Measurements from ENCODE around the gene PKN1. TPM values are rescaled to one million over a fixed set of nuclear protein-coding genes. Genes with fewer than 3 reads are reported as not detected.

Gene PKN1
- polyA plus RNA-seq, 1 donor from 2014 or later: 52.6 TPM

DNA sequence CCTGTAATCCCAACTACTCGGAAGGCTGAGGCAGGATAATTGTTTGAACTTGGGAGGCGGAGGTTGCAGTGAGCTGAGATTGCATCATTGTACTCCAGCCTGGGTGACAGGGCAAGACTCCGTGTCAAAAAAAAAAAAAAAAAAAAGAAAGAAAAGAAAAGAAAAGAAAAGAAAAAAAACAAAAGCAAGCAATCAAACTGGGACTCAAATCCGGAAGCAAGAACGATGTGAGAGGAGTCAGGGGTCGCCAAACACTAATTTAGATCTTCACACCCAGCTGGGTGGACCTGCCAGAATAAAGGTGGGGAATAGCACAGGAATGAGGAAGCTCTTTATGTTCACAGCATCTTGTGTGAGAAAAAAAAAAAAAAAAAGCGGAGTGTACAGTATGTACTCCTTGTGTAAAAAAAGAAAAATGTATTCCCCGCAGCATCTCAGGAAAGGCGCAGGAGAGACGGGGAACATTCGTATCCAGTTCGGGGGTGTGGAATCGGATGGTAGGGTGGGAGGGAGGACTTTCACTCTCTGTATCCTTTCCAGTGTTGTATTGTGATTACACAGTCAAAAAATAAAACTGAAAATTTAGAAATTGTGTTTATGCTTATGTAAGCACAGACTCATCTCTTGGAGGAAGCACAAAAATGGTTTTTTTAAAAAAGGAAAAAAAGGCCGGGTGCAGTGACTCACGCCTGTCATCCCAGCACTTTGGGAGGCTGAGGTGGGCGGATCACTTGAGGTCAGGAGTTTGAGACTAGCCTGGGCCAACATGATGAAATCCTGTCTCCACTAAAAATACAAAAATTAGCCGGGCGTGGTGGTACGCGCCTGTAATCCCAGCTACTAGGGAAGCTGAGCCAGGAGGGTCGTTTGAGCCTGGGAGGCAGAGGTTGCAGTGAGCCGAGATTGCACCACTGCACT is 77.5 kb downstream of the PKN1 start:
- Mint-ChIP-seq H3K4me3 (no peak overlapping the region), H3K9me3 (no peaks in the 10 kb centered on the region), H3K4me1 (peaks cover 8 to 14% (median 9%) of the 10 kb centered on the region in 3 donors), H3K27ac (peak overlapping the region in 1 of 3 donors; percentile 35), H3K27me3 (no peaks in the 10 kb centered on the region), H3K36me3 (no peaks in the 10 kb centered on the region)

DNA sequence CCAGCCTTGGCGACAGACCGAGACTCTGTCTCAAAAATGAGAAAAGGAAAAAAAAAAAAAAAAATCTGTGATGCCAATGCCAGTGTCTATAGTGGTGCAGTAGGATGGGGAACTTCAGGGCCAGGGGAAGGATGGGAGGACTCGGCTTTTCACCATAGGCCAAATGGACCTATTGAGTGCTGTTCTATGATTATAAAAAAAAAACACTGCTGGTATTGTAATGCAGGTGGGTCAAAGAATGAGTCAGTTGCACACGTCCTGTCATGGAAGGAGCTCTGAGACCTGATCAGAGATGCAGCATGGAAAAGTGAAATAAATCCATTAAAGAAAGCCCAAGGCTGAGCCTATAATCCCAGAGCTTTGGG is 78.1 kb downstream of the PKN1 start:
- no peaks in the 10 kb centered on the region for H3K9me3 Mint-ChIP-seq
- no peak overlapping the region for H3K27ac Mint-ChIP-seq
- no peak overlapping the region for H3K4me3 Mint-ChIP-seq
- peaks cover 12 to 18% (median 14%) of the 10 kb centered on the region in 3 donors for H3K4me1 Mint-ChIP-seq
- peaks cover 2% of the 10 kb centered on the region for H3K36me3 Mint-ChIP-seq
- no peaks in the 10 kb centered on the region for H3K27me3 Mint-ChIP-seq

DNA sequence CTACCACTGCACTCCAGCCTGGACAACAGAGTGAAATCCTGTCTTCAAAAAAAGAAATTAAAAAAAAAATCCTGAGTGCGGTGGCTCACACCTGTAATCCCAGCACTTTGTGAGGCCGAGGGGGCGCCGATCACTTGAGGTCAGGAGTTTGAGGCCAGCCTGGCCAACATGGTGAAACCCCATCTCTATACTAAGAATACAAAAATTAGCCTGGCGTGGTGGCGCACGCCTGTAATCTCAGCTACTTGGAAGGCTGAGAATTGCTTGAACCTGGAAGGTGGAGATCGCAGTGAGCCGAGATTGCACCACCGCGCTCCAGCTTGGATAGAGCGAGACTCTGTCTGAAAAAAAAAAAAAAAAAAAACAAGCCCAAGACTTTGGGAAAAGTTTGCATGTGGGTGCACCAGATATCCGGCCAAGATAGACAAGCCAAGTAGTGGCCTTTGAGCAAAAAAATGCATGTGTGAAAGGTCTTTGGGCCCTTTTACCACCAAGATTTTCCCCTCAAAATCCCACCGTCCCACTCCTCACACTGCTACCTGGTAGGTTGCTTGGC is 79.4 kb downstream of the PKN1 start:
- Mint-ChIP-seq H3K4me1 (peaks cover 18 to 24% (median 23%) of the 10 kb centered on the region in 3 donors), H3K4me3 (peak overlapping the region in 1 of 4 donors; percentile 23), H3K9me3 (no peaks in the 10 kb centered on the region), H3K27me3 (no peaks in the 10 kb centered on the region), H3K36me3 (peaks cover 2% of the 10 kb centered on the region), H3K27ac (peak overlapping the region in 1 of 3 donors; percentile 42)

DNA sequence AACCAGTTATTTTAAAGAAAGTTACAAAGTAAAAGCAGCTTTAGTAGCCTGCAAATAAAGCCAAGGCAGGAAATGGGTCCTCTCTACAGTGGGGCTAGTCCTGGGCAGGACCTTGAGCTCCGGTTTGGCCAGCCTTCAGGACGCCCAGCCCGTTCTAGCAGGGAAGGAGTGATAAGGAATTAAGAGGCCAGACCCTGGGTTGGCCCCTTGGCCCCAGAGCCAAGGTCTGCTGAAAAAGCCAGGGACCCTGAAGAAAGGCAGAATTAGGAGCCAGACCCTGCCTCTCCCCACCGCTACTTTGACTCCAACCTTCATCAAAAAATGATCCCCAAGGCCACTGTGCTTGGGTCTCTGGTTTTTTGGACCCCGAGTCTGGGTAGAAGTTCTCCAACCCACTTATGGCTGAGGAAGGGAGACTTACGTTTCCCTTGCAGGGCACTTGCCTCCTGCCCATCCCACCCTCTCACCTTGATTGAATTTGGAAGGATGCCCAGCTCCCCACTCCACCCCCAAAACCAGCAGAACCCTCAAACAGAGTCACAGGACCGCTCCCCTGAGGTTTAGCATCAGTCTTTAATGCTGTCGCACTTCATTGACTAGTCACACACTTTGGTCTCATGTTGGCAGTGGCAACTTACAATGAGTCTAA is 81.2 kb downstream of the PKN1 start:
- Mint-ChIP-seq H3K4me3 (peak overlapping the region in 1 of 4 donors; percentile 98), H3K27ac (peak overlapping the region in 2 of 3 donors; percentile 31 to 80), H3K9me3 (no peaks in the 10 kb centered on the region), H3K4me1 (peaks cover 23 to 27% (median 26%) of the 10 kb centered on the region in 3 donors), H3K36me3 (peaks cover 2% of the 10 kb centered on the region), H3K27me3 (no peaks in the 10 kb centered on the region)

GRCh38 chr19:14515501-14516047 is 82.5 kb downstream of the PKN1 start:
- peak overlapping the region; percentile 32 to 98 (median 63) for H3K4me3 Mint-ChIP-seq
- peaks cover 23 to 33% (median 29%) of the 10 kb centered on the region in 3 donors for H3K4me1 Mint-ChIP-seq
- no peaks in the 10 kb centered on the region for H3K9me3 Mint-ChIP-seq
- H3K36me3 Mint-ChIP-seq: peaks cover 2% of the 10 kb centered on the region
- H3K27ac Mint-ChIP-seq: peak overlapping the region in 1 of 3 donors; percentile 99
- no peaks in the 10 kb centered on the region for H3K27me3 Mint-ChIP-seq

DNA sequence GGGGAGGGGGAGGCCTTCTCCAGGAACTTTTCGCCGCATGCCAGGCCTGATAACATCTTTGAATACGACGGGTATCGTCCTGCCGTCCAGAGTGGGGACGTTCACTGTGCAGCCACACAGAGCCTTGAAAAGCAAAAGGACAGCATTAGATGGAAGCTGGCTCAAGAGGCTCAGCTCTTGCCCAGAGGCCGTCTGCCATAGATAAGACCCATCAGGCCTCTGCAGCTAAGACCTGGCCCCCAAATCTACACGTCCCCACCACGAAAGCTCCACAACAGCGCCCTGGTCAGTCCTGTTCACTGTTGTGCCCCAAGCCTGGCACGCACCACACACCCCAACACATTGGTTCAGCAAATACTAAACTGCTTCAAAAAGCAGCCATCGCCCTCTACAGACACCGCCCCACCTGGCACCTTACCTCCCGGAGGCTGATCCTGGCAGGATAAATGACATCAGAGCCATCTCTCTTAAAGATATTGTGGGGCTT is 83.0 kb downstream of the PKN1 start:
- H3K4me1 Mint-ChIP-seq: peaks cover 23 to 33% (median 29%) of the 10 kb centered on the region in 3 donors

GRCh38 chr19:14516746-14517438 is 83.8 kb downstream of the PKN1 start:
- Mint-ChIP-seq H3K4me3 (peak overlapping the region; percentile 93 to 98 (median 94)), H3K4me1 (peaks cover 23 to 34% (median 29%) of the 10 kb centered on the region in 3 donors), H3K36me3 (peaks cover 2% of the 10 kb centered on the region), H3K27me3 (no peaks in the 10 kb centered on the region), H3K9me3 (no peaks in the 10 kb centered on the region), H3K27ac (peak overlapping the region; percentile 86 to 99 (median 92))

More for the DNA sequence above, 83.0 kb downstream of the PKN1 start:
- Mint-ChIP-seq H3K27ac (peak overlapping the region; percentile 4 to 99 (median 86)), H3K9me3 (no peaks in the 10 kb centered on the region), H3K27me3 (no peaks in the 10 kb centered on the region), H3K4me3 (peak overlapping the region; percentile 93 to 98 (median 94)), H3K36me3 (peaks cover 2% of the 10 kb centered on the region)

GRCh38 chr19:14517446-14517839 is 84.3 kb downstream of the PKN1 start:
- H3K27me3 Mint-ChIP-seq: no peaks in the 10 kb centered on the region
- no peaks in the 10 kb centered on the region for H3K9me3 Mint-ChIP-seq
- peak overlapping the region; percentile 93 to 98 (median 94) for H3K4me3 Mint-ChIP-seq
- H3K27ac Mint-ChIP-seq: peak overlapping the region in 2 of 3 donors; percentile 86 to 99
- peaks cover 23 to 39% (median 34%) of the 10 kb centered on the region in 3 donors for H3K4me1 Mint-ChIP-seq
- H3K36me3 Mint-ChIP-seq: peaks cover 2% of the 10 kb centered on the region

GRCh38 chr19:14517840-14518505 is 84.9 kb downstream of the PKN1 start, which contains the start of gene DNAJB1:
Gene DNAJB1 (minus strand): TSS chr19:14518397. CDS start chr19:14518349, 48 bp downstream.
- Mint-ChIP-seq H3K36me3 (peaks cover 2% of the 10 kb centered on the region), H3K4me1 (peaks cover 27 to 44% (median 39%) of the 10 kb centered on the region in 3 donors), H3K27me3 (no peaks in the 10 kb centered on the region), H3K4me3 (peak within 1 kb of the TSS; percentile 93 to 98 (median 94)), H3K9me3 (no peaks in the 10 kb centered on the region), H3K27ac (peak within 1 kb of the TSS; percentile 95 to 99 (median 97))

DNA sequence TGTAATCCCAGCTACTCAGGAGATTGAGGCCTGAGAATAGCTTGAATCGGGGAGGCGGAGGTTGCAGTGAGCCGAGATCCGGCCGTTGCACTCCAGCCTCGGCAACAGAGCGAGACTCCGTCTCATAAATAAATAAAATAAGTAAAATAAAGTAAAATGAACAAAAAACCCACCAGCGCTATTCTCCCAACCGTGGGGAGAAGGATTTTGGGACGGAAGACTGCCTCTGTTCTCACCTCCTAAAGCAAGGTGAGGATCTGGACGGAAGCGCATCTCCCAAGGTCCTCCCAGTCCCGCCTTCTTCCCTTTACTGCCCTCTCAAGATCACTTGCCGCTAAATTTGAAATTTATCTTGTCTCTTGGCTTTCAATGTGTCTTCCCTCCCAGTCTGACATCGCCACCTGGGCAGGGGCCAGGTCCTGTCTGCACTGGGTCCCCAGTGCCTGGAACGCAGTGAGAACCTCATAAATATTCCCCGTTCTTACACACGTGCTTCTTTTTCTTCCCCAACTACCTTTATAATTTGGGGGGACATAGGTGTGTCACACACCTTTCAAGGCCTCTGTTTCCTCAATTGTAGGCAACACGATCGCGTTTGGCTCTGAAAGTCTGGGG is 86.2 kb downstream of the PKN1 start:
- Mint-ChIP-seq H3K27me3 (no peaks in the 10 kb centered on the region), H3K27ac (peak overlapping the region; percentile 95 to 99 (median 97)), H3K9me3 (no peaks in the 10 kb centered on the region), H3K4me1 (peaks cover 35 to 48% (median 41%) of the 10 kb centered on the region in 3 donors), H3K4me3 (peak overlapping the region; percentile 57 to 98 (median 80)), H3K36me3 (peaks cover 2% of the 10 kb centered on the region)

- Mint-ChIP-seq H3K9me3 (no peaks in the 10 kb centered on the region), H3K27ac (peak overlapping the region in 2 of 3 donors; percentile 39 to 99), H3K36me3 (peaks cover 2% of the 10 kb centered on the region), H3K27me3 (no peaks in the 10 kb centered on the region), H3K4me3 (peak overlapping the region in 3 of 4 donors; percentile 50 to 98 (median 56)), H3K4me1 (peaks cover 31 to 42% (median 36%) of the 10 kb centered on the region in 3 donors)
Measured at GRCh38 chr19:14519860-14520407, 86.8 kb downstream of the PKN1 start.

GRCh38 chr19:14520543-14520942 is 87.4 kb downstream of the PKN1 start:
- no peak overlapping the region for H3K27ac Mint-ChIP-seq

More at GRCh38 chr19:14520543-14520942, 87.4 kb downstream of the PKN1 start:
- Mint-ChIP-seq H3K27me3 (no peaks in the 10 kb centered on the region), H3K9me3 (no peaks in the 10 kb centered on the region), H3K36me3 (peaks cover 2% of the 10 kb centered on the region), H3K4me1 (peaks cover 30 to 39% (median 30%) of the 10 kb centered on the region in 3 donors), H3K4me3 (peak overlapping the region in 1 of 4 donors; percentile 18)

Measured in IgD-negative memory B cell (primary cell).